Esophagus muscularis mucosa (tissue), 4 donors: ENCODE measurements around the gene CAMTA1.

Experiments used
- EP300 ChIP-seq: sonication (generic); formaldehyde crosslinking; IDR thresholded peaks from one replicate; pipeline ENCODE4 v1.6.1; 2017; ENCODE audit warnings: antibody characterized with exemption
- POLR2A ChIP-seq: fragments of 450-650 bp; IDR thresholded peaks from one replicate; pipeline ENCODE4 v1.6.1; 2017; ENCODE audit warnings: antibody characterized with exemption, moderate library complexity, mild to moderate bottlenecking, low read depth
- POLR2AphosphoS5 ChIP-seq, 2 donors: sonication (generic); formaldehyde crosslinking; IDR thresholded peaks; one replicate each; pipeline ENCODE4 v1.6.1; 2017; ENCODE audit warnings: antibody characterized with exemption in 2 of 2
- TF ChIP-seq, protein P1 (sequence below), 3 experiments: fragments of 200-600 bp in 2 of 3; fragments of 450-650 bp in 1 of 3; sonication (generic) in 2 of 3; IDR thresholded peaks; one replicate each; pipeline ENCODE4 v1.5.1; 2017 to 2019; ENCODE audit warnings: antibody characterized with exemption in 3 of 3, mild to moderate bottlenecking in 2 of 3, moderate library complexity in 1 of 3

DNA sequence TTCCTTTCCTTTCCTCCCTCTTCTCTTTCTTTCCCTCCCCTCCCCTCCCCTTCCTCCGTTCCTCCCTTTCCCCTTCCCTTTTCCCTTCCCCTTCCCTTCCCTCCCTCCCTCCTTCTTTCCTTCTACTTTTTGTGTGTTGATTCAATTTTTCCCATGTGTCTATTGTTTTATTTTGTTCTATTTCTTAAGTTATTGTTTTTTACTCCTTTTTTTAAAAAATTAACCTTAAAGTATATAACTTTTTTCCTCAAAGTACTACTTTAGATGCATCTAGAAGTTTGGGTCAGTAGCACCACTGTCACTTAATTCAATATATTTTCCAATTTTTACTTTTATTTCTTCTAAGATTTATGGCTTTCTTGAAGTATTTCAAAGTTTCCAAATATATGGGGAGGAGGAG is 537.7 kb downstream of the CAMTA1 start:
- TF ChIP-seq, protein P1, sequence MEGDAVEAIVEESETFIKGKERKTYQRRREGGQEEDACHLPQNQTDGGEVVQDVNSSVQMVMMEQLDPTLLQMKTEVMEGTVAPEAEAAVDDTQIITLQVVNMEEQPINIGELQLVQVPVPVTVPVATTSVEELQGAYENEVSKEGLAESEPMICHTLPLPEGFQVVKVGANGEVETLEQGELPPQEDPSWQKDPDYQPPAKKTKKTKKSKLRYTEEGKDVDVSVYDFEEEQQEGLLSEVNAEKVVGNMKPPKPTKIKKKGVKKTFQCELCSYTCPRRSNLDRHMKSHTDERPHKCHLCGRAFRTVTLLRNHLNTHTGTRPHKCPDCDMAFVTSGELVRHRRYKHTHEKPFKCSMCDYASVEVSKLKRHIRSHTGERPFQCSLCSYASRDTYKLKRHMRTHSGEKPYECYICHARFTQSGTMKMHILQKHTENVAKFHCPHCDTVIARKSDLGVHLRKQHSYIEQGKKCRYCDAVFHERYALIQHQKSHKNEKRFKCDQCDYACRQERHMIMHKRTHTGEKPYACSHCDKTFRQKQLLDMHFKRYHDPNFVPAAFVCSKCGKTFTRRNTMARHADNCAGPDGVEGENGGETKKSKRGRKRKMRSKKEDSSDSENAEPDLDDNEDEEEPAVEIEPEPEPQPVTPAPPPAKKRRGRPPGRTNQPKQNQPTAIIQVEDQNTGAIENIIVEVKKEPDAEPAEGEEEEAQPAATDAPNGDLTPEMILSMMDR (IDR thresholded peaks at IDR 0.05), result no peak
- no peak for TF ChIP-seq POLR2AphosphoS5 (IDR thresholded peaks at IDR 0.05)
- no peak for TF ChIP-seq POLR2A
- TF ChIP-seq EP300, result no peak
